H7 (cell line): ENCODE measurements around the gene KCNH4. TPM values are rescaled to one million over a fixed set of nuclear protein-coding genes. Genes with fewer than 3 reads are reported as not detected.
"Not testable (repeated sequence)": the region's sequence is repeated elsewhere in the genome, so short reads cannot be mapped to it uniquely, and the experiment has no call there.

Experiments
- DNase-seq: peaks from one replicate; pipeline ENCODE4 v3.0.0; 2012
- H3K27me3 ChIP-seq: 2 replicates; pipeline ENCODE4 v1.6.0; 2011; ENCODE audit warnings: mild to moderate bottlenecking, low read length; ENCODE audit not compliant: control insufficient read depth, insufficient read depth
- H3K36me3 ChIP-seq: replicated peaks from 2 replicates; pipeline ENCODE4 v1.5.1; 2011; ENCODE audit warnings: low read length; ENCODE audit not compliant: control insufficient read depth, insufficient read depth
- H3K4me3 ChIP-seq: 2 replicates; pipeline ENCODE4 v1.5.1; 2011; ENCODE audit warnings: low read depth, mild to moderate bottlenecking, control low read depth, low read length, moderate library complexity; ENCODE audit not compliant: insufficient read depth
- total RNA-seq: library from RNA; depleted of rRNA; stranded (reverse); fragments of >200 nt; shearing (Covaris generic); gene quantifications from 2 replicates; pipeline ENCODE4 v1.2.3, GENCODE V29; 2014; rRNA removed

KCNH4 gene
- 0.10 TPM in 1 of 2 replicates, not detected in the other for total RNA-seq

- Histone ChIP-seq H3K27me3 (peaks cover 47% of the 10 kb centered on the region), H3K4me3 (peak within 1 kb of the TSS; percentile 63), H3K36me3 (no peaks in the 10 kb centered on the region)
- peak; percentile 94 for DNase-seq
Observed at GRCh38 chr17:42180922-42181850, at the start of gene KCNH4. Gene KCNH4, minus strand, starts transcription at chr17:42181142. Its CDS starts 197 bp downstream, at chr17:42180945.

- Histone ChIP-seq H3K4me3 (no peak overlapping the region), H3K36me3 (peaks cover 1% of the 10 kb centered on the region), H3K27me3 (no peaks in the 10 kb centered on the region)
- no peak for DNase-seq
Observed at GRCh38 chr17:42230225-42230624, 49.3 kb upstream of the KCNH4 start.

- H3K4me3 ChIP-seq = no peak overlapping the region
- no peaks in the 10 kb centered on the region for H3K27me3 ChIP-seq
- peaks cover 5% of the 10 kb centered on the region for H3K36me3 ChIP-seq
- DNase-seq = no peak
Observed at GRCh38 chr17:42227849-42228700, 47.1 kb upstream of the KCNH4 start.

DNA sequence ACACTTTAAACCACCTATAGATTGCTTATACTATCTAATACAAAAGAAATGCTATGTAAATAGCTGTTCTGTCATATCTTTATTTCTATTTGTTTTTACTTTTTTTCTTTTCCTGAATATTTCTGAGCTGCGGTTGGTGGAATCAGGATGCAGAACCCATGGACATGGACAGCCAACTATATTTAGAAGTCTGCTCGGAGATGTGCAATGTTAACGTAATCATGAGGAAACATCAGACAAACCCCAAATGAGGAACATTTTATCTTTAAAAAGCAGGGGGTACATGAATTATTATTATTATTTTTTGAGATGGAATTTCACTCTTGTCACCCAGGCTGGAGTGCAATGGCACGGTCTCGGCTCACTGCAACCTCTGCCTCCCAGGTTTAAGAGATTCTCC is 44.7 kb upstream of the KCNH4 start:
- Histone ChIP-seq H3K36me3 (peaks cover 12% of the 10 kb centered on the region), H3K4me3 (no peak overlapping the region), H3K27me3 (no peaks in the 10 kb centered on the region)
- no peak for DNase-seq

- Histone ChIP-seq H3K4me3 (no peak overlapping the region), H3K27me3 (no peaks in the 10 kb centered on the region), H3K36me3 (peaks cover 12% of the 10 kb centered on the region)
- no peak for DNase-seq
Observed at GRCh38 chr17:42224651-42225050, 43.7 kb upstream of the KCNH4 start.

DNA sequence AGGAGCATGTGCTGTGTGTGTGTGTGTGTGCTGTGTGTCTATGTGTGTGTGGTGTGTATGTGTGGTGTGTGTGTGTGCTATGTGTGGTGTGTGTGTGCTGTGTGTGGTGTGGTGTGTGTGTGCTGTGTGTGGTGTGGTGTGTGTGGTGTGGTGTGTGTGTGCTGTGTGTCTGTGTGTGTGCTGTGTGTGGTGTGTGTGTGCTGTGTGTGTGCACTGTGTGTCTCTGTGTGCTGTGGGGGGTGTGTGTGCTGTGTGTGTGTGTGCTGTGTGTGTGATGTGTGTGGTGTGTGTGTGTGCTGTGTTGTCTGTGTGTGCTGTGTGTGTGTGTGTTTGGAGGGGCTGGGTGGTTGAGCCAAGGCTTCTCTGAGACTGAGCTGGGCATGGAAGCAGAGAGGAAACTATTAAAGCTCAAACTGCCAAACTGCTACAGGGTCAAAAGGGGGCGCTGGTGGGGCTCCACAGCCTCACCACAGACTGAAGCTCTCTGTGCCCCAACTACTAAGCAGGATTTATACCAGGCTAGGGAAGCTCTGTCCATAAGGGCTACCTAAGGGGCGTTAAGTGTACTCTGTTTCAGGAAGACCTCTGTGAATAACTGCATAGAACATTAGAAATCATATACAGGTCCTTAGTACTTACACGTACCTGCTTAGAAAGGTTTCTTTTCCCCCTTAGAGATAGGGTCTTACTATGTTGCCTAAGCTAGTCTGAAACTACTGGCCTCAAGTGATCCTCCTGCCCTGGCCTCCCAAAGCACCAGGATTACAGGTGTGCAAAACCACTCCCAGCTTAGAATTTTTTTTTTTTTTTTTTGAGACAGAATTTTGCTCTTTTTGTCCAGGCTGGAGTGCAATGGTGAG is 41.2 kb upstream of the KCNH4 start:
- H3K36me3 ChIP-seq = peaks cover 16% of the 10 kb centered on the region
- no peak overlapping the region for H3K4me3 ChIP-seq
- no peaks in the 10 kb centered on the region for H3K27me3 ChIP-seq
- peak; percentile 81 for DNase-seq

- not testable (repeated sequence) for DNase-seq, H3K4me3 ChIP-seq, H3K27me3 ChIP-seq
- peaks cover 26% of the 10 kb centered on the region for H3K36me3 ChIP-seq
Observed at GRCh38 chr17:42219280-42219679, 38.3 kb upstream of the KCNH4 start.

GRCh38 chr17:42214156-42214555 is 33.2 kb upstream of the KCNH4 start:
- H3K4me3 ChIP-seq = no peak overlapping the region
- H3K36me3 ChIP-seq = peaks cover 26% of the 10 kb centered on the region
- no peaks in the 10 kb centered on the region for H3K27me3 ChIP-seq
- DNase-seq = no peak

- peaks cover 23% of the 10 kb centered on the region for H3K36me3 ChIP-seq
Observed at GRCh38 chr17:42212382-42212781, 31.4 kb upstream of the KCNH4 start.

DNA sequence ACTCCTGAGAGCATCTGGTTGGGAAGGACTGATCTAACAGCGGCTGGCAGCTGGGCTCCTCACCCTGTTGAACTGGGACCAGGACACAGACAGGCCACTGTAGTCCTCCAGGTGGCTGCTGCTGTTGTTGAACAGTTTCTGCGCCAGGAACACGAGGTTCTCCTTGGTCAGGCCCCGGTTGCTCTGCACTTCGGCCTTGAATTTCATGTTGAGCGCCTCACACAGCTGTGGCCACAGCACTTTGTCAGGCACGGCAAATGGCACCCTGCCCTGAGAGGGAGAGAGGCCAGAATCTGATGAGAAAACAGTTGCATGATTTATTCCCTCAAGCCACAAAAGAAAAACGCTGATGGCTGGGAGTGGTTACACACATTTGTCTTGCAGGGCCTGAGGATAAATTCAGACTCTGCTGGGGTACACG is 31.0 kb upstream of the KCNH4 start:
- H3K36me3 ChIP-seq = peaks cover 21% of the 10 kb centered on the region
- not testable (repeated sequence) for DNase-seq, H3K27me3 ChIP-seq, H3K4me3 ChIP-seq

More at GRCh38 chr17:42212382-42212781, 31.4 kb upstream of the KCNH4 start:
- DNase-seq = no peak
- no peak overlapping the region for H3K4me3 ChIP-seq
- H3K27me3 ChIP-seq = no peaks in the 10 kb centered on the region

DNA sequence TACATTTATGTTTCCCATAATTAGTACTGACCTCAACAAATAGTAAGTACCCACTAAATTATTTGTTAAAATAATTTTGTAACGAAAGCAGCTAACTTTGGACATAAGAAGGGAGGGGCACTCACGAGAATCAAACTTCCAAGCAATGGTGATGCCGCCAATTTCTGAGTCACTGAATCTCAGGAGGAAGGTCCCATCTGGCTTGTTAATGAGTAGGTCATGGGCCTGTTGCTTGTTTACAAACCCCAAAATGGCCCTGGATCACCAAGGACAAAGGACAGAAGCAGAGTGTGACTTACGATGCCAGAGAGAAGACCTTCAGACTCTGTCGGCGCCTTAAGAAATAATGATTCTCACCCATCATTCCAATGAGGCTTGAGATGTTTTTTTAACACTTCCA is 29.1 kb upstream of the KCNH4 start:
- Histone ChIP-seq H3K27me3 (no peaks in the 10 kb centered on the region), H3K36me3 (peaks cover 14% of the 10 kb centered on the region), H3K4me3 (no peak overlapping the region)
- no peak for DNase-seq

- peaks cover 16% of the 10 kb centered on the region for H3K36me3 ChIP-seq
- not testable (repeated sequence) for DNase-seq, H3K4me3 ChIP-seq, H3K27me3 ChIP-seq
Observed at GRCh38 chr17:42206153-42206612, 25.2 kb upstream of the KCNH4 start.

GRCh38 chr17:42203354-42203753 is 22.4 kb upstream of the KCNH4 start:
- no peak for DNase-seq
- Histone ChIP-seq H3K4me3 (no peak overlapping the region), H3K27me3 (no peaks in the 10 kb centered on the region), H3K36me3 (peaks cover 10% of the 10 kb centered on the region)

DNA sequence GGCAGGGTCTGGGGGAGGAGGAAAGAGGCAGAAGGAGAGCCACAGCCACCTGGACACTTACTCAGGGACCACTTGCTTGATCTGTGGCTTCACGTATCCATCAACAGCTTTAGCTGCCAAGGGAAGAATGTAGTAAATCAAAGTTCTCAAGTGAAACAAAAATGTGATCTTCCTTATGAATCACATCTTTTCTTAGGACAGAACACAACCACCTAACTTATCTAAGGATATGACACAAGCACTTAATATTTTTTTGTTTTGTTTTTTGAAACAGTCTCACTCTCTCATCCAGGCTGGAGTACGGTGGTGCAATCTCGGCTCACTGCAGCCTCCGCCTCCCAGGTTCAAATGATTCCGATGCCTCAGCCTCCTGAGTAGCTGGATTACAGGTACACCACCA is 21.8 kb upstream of the KCNH4 start:
- Histone ChIP-seq H3K4me3 (no peak overlapping the region), H3K27me3 (no peaks in the 10 kb centered on the region), H3K36me3 (peaks cover 10% of the 10 kb centered on the region)
- DNase-seq = no peak
